GM12872 (cell line): ENCODE measurements around the gene PNPLA1.

Source experiments
- CTCF ChIP-seq: IDR thresholded peaks from 3 replicates; pipeline ENCODE4 v1.5.1; 2011; ENCODE audit warnings: low read depth, mild to moderate bottlenecking, low read length, moderate library complexity; ENCODE audit not compliant: insufficient read depth

PNPLA1 gene

DNA sequence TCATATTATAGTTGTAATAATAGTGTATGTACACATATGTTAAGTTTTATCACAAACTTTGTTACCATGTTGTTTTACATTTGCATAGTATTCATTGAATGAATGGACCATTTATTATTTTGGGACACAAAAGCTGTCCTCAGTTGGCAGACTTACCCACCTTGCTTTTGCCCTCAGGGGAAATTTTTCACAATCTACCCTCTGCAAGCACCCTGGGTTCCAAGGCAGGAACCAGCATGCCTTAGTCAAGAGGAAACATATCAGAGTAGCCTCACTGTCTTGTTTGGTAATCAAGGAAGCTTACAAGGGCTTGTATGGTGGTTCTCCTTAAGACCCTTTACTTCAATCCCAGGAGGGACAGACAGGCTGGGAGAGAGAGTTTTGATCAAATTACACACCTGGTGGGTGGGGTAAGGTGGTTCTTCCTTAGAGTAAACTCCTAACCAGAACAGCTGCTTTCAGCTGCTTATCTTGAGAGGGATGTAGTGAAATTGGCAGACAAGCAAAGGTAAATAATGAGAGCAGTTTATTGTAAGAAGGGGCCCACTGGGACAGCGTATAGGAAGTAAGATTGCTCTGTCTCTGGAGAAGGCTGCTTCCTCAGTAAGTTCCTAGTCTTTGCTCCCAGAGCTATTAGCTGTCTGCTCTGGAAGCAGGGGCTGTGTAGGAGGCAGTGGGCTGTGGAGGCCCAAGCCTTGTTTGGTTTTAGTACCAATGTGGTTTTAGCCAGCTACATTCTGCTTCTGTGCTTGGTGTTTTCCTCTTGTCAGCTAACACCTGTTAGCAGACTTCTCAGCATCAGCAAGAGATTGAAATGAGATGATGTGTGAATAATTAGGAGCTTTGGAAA is 42.3 kb upstream of the PNPLA1 start:
- TF ChIP-seq CTCF: no peak

DNA sequence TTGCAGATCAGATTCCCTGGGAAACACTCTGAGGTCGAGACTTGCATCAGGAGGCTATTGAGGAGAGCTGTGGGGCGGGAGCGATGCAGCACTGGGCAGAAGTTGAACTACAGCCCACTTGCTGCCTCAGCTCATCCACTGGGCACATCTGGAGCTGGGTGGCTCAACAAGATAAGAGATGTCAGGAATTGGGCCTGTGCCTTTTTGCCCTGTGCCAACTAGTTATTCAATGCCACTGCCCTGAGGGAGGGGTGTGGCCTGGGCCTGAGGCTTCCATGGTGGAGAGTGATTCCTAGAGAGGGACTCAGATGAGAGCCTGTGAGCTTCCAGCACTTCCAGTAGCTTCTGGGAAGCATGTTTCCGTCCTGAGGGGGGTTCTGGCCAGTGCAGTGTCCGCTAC is 40.6 kb upstream of the PNPLA1 start:
- no peak for TF ChIP-seq CTCF

DNA sequence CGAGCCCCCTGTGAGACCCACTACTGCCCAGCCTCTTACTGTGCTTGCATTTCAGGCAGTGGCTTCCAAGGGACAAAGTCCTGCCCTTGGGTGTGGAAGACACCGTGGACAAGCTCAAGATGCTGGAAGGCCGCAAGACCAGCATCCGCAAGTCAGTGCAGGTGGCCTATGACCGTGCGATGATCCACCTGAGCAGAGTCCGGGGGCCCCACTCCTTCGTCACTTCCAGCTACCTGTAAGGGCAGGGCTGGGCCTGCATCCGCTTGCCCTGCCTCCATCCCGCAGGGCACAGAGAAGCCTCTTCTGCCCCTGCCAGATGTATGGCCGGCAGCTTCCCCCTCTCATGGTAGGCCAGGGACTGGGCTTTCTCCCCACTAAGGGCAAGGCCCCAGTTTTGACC is 39.5 kb upstream of the PNPLA1 start:
- no peak for TF ChIP-seq CTCF

DNA sequence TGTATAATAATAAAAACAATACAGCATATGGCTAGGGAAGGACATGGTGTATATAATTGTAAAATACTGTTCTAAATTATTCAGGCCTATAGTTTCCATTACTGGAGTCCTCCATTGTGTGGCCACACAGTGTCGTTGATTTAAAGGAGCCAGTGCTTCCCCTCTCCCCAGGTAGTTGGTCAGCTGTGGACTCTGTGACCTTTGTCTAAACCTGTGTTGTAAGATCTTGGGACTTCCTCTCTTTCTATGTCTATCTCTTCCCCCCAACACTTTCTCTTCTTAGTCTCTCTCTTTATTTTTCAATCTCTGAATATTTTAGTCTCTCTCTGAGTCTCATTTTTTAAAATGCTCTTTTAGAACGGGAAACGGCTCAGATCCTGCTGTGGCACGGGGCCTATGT is 37.7 kb upstream of the PNPLA1 start:
- TF ChIP-seq CTCF: no peak

DNA sequence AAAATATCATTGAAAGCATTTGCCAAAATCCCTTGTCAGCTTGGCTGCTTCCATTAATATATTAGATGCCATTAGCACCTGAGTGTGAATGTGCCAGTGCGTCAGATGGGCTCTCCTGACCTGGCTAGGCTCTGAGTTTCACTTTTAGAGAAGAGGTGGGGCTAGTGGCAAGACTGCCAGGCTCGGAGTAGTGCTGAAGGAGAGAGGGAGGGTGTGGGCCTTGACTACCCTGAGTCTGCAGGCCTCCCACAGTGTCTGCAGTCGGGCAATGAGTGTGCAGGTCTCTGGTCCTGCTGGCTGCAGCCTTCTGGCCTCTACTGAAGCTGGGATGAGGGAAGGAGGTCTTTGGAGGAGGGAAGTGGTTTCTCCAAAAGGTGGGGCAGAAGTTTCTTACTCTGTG is 34.6 kb upstream of the PNPLA1 start:
- no peak for TF ChIP-seq CTCF

GRCh38 chr6:36235862-36236261 is 34.0 kb upstream of the PNPLA1 start:
- no peak for TF ChIP-seq CTCF

- no peak for TF ChIP-seq CTCF
These were observed 30.1 kb upstream of the PNPLA1 start for GRCh38 chr6:36239774-36240173.
